Stimulated activated naive CD8-positive, alpha-beta T cell treated with anti-CD3 and anti-CD28 coated beads, Interleukin-15, Interleukin-2, amounts not matched to agents 100 U/mL and 50 U/mL, for 24 hours (primary cell): ENCODE data around the gene LYPD4.
A peak's percentile ranks its signal among the peaks of the same experiment; 100 is the strongest.
"Not testable (repeated sequence)": the region's sequence is repeated elsewhere in the genome, so short reads cannot be mapped to it uniquely, and the experiment has no call there.

ENCODE experiments used
- ATAC-seq: fragments of 150-1000 bp; cut with Tn5 transposase; one replicate; pipeline ENCODE4 v1.10.0; 2021
- DNase-seq: peaks from one replicate; pipeline ENCODE4 v3.0.0; 2021

Gene LYPD4

GRCh38 chr19:41844601-41845000 is at the start of gene LYPD4:
LYPD4 (minus strand) TSS chr19:41844683; CDS start chr19:41839285, 5,398 bp downstream.
- no peak for ATAC-seq
- DNase-seq, result no peak

- ATAC-seq (peak; percentile 26), DNase-seq (no peak)
Measured at GRCh38 chr19:41893899-41894298, 49.4 kb upstream of the LYPD4 start.

GRCh38 chr19:41892173-41892902 is 47.9 kb upstream of the LYPD4 start:
- no peak for DNase-seq
- ATAC-seq, result no peak

- no peak for ATAC-seq
- DNase-seq, result no peak
Measured at GRCh38 chr19:41890936-41891335, 46.5 kb upstream of the LYPD4 start.

- DNase-seq, result no peak
- ATAC-seq, result no peak
Measured at GRCh38 chr19:41889896-41890295, 45.4 kb upstream of the LYPD4 start.

- ATAC-seq, result no peak
- DNase-seq, result no peak
Measured at GRCh38 chr19:41888926-41889325, 44.4 kb upstream of the LYPD4 start.

GRCh38 chr19:41887711-41888382 is 43.4 kb upstream of the LYPD4 start:
- DNase-seq, result peak; percentile 90
- peak; percentile 66 for ATAC-seq

- ATAC-seq, result peak; percentile 48
- DNase-seq, result peak; percentile 73
Measured at GRCh38 chr19:41886761-41887710, 42.6 kb upstream of the LYPD4 start.

GRCh38 chr19:41883821-41884733 is 39.6 kb upstream of the LYPD4 start:
- ATAC-seq (peak; percentile 81), DNase-seq (peak; percentile 92)

- DNase-seq (no peak), ATAC-seq (no peak)
Measured at GRCh38 chr19:41883463-41883820, 39.0 kb upstream of the LYPD4 start.

- ATAC-seq, result no peak
- peak; percentile 74 for DNase-seq
Measured at GRCh38 chr19:41882568-41883462, 38.3 kb upstream of the LYPD4 start, which contains the start of gene ARHGEF1. ARHGEF1 (plus strand) TSS chr19:41883184; CDS start chr19:41888083, 4,899 bp downstream.

GRCh38 chr19:41880329-41880708 is 35.8 kb upstream of the LYPD4 start:
- ATAC-seq, result no peak
- no peak for DNase-seq

- DNase-seq (no peak), ATAC-seq (no peak)
Measured at GRCh38 chr19:41879670-41880328, 35.3 kb upstream of the LYPD4 start.

GRCh38 chr19:41879080-41879479 is 34.6 kb upstream of the LYPD4 start:
- no peak for ATAC-seq

GRCh38 chr19:41877916-41878905 is 33.7 kb upstream of the LYPD4 start:
- ATAC-seq (peak; percentile 40), DNase-seq (peak; percentile 56)

More at GRCh38 chr19:41879080-41879479, 34.6 kb upstream of the LYPD4 start:
- DNase-seq, result no peak

- ATAC-seq (peak; percentile 49), DNase-seq (peak; percentile 71)
Measured at GRCh38 chr19:41876847-41877832, 32.7 kb upstream of the LYPD4 start, which contains the start of gene CD79A. CD79A (plus strand) TSS chr19:41877279; CDS start chr19:41877305, 26 bp downstream.

GRCh38 chr19:41875973-41876372 is 31.5 kb upstream of the LYPD4 start:
- ATAC-seq, DNase-seq: not testable (repeated sequence)
